Measurements from ENCODE around the gene MAGI3. TPM values are rescaled to one million over a fixed set of nuclear protein-coding genes. Genes with fewer than 3 reads are reported as not detected.
"Not testable (repeated sequence)": the region's sequence is repeated elsewhere in the genome, so short reads cannot be mapped to it uniquely, and the experiment has no call there.

MAGI3 gene
- total and polyA plus RNA-seq, 11 donors, result 2.1 to 10.0 (median 8.1) TPM

- intact Hi-C loops (cut with DNase I), result loop anchor here in 2 of 10 donors (10.0 kb wide), 1 partner anchor 314 kb away; no protein-coding TSS in a partner anchor
- TF ChIP-seq CTCF (IDR thresholded peaks at IDR 0.05) (no peak), POLR2A (IDR thresholded peaks at IDR 0.05) (no peak)
- Histone ChIP-seq H3K36me3 (no peaks in the 10 kb centered on the region), H3K9me3 (peaks cover 0 to 17% (median 0%) of the 10 kb centered on the region in 12 donors), H3K4me1 (peaks cover 0 to 9% (median 0%) of the 10 kb centered on the region in 12 donors), H3K4me3 (no peak overlapping the region), H3K27ac (no peak overlapping the region), H3K27me3 (no peaks in the 10 kb centered on the region)
- DNase-seq (no peak), ATAC-seq (no peak)
Measured at GRCh38 chr1:113459279-113459678, 69.0 kb downstream of the MAGI3 start.

GRCh38 chr1:113467991-113468390, 77.7 kb downstream of the MAGI3 start:
- TF ChIP-seq POLR2A (IDR thresholded peaks at IDR 0.05) (no peak), CTCF (IDR thresholded peaks at IDR 0.05) (no peak)
- Histone ChIP-seq H3K9me3 (peaks cover 0 to 81% (median 22%) of the 10 kb centered on the region in 12 donors), H3K4me1 (no peaks in the 10 kb centered on the region), H3K27me3 (no peaks in the 10 kb centered on the region), H3K4me3 (no peak overlapping the region), H3K36me3 (no peaks in the 10 kb centered on the region), H3K27ac (no peak overlapping the region)
- DNase-seq (no peak), ATAC-seq (no peak)
- intact Hi-C loops (cut with DNase I), result loop anchor here in 1 of 10 donors (10.0 kb wide), 2 partner anchors 63 to 103 kb away; no protein-coding TSS in a partner anchor

- intact Hi-C loops (cut with DNase I); H3K27me3 ChIP-seq; ATAC-seq; H3K4me3 ChIP-seq; H3K36me3 ChIP-seq; H3K27ac ChIP-seq; DNase-seq; H3K4me1 ChIP-seq: not testable (repeated sequence)
- 94 to 97% (median 95%) methylated on average over 7 to 10 of the region's 10 CpGs for WGBS, 4 donors
- peaks cover 0 to 90% (median 33%) of the 10 kb centered on the region in 12 donors for H3K9me3 ChIP-seq
Measured at GRCh38 chr1:113478427-113479195, 88.3 kb downstream of the MAGI3 start.

GRCh38 chr1:113479713-113480676, 89.7 kb downstream of the MAGI3 start:
- ATAC-seq (no peak), DNase-seq (peak in 1 of 5 donors; percentile 9)
- H3K27ac ChIP-seq, result no peak overlapping the region
- H3K27me3 ChIP-seq, result no peaks in the 10 kb centered on the region
- no peak for TF ChIP-seq POLR2A (IDR thresholded peaks at IDR 0.05)
- TF ChIP-seq CTCF (IDR thresholded peaks at IDR 0.05), result no peak
- no peaks in the 10 kb centered on the region for H3K4me1 ChIP-seq
- H3K36me3 ChIP-seq, result no peaks in the 10 kb centered on the region
- H3K9me3 ChIP-seq, result peaks cover 0 to 83% (median 32%) of the 10 kb centered on the region in 12 donors
- WGBS, 4 donors, result 76 to 97% (median 97%) methylated on average over 5 of the region's 5 CpGs
- intact Hi-C loops (cut with DNase I), result no loop called here
- H3K4me3 ChIP-seq, result no peak overlapping the region

- intact Hi-C loops (cut with DNase I); DNase-seq; H3K4me3 ChIP-seq; H3K4me1 ChIP-seq; H3K36me3 ChIP-seq; ATAC-seq; H3K27me3 ChIP-seq; H3K27ac ChIP-seq: not testable (repeated sequence)
- peaks cover 0 to 65% (median 13%) of the 10 kb centered on the region in 12 donors for H3K9me3 ChIP-seq
- WGBS, 4 donors, result 79 to 85% (median 82%) methylated on average over 3 of the region's 3 CpGs
Measured at GRCh38 chr1:113485131-113485530, 94.8 kb downstream of the MAGI3 start.
